ENCODE data around the gene TRMT44. TPM values are rescaled to one million over a fixed set of nuclear protein-coding genes. Genes with fewer than 3 reads are reported as not detected.

TRMT44 gene
- polyA plus RNA-seq, 1 donor (not counting 4 experiments of a cell fraction or from before 2014, with no cell fraction given) = 8.8 TPM

DNA sequence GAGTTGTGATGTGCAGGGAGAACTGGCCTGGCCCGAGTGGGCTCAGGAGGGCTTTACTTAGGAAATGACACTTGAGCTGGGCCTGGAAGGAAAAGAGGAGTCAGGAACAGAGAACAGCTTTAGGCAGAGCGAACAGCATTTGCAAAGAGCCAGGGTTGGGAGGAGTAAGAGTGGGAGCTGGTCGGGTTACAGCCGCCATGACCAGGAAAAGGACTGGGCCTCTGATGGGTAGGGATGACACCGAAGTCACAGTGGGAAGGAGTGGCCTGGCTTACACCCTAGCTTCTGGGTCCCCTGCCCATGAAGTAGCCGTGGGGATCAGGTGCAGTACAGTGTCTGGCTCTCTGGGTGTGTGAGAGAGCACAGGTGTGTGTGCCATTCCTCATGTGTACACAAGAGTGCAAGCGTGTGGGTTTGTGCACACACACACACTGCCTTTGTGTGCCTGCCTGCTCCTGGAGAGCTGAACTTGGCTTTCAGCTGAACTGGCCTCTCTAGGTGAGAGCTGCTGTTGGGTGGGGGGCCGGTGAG, 31.6 kb downstream of the TRMT44 start:
- DNase-seq (ENCODE audit: low read depth, low spot score) = no peak
- H2AFZ ChIP-seq (ENCODE audit: control insufficient read depth, low read length) = no peak overlapping the region
- no peak overlapping the region for H3K9ac ChIP-seq (ENCODE audit: control insufficient read depth, extremely low read depth, insufficient read depth, low read length)
- peaks cover 12 to 21% of the 10 kb centered on the region in 2 experiments for H3K36me3 ChIP-seq (ENCODE audit: control insufficient read depth in 2 of 2, extremely low read depth in 1 of 2, insufficient read depth in 2 of 2, low read length in 2 of 2)
- H3K27me3 ChIP-seq (ENCODE audit: control insufficient read depth, extremely low read depth, insufficient read depth, low read length) = no peaks in the 10 kb centered on the region
- dilution Hi-C loops (cut with MboI; ENCODE audit: extremely low pct_ligation_motif_present, low sequenced_read_pairs) = no loop called here
- H3K27ac ChIP-seq (ENCODE audit: control insufficient read depth, insufficient read depth, low read length) = no peak overlapping the region
- H3K4me2 ChIP-seq (ENCODE audit: control insufficient read depth, extremely low read depth, insufficient read depth, low read depth, low read length) = no peak overlapping the region
- H3K4me3 ChIP-seq (ENCODE audit: control insufficient read depth in 2 of 3, extremely low read depth in 1 of 3, insufficient read depth in 2 of 3, low read depth in 1 of 3, low read length in 3 of 3) = no peak overlapping the region
- no peaks in the 10 kb centered on the region for H3K4me1 ChIP-seq (ENCODE audit: control insufficient read depth, extremely low read depth, insufficient read depth, low read length)
- no peaks in the 10 kb centered on the region for H4K20me1 ChIP-seq (ENCODE audit: control insufficient read depth, extremely low read depth, insufficient read depth, low read length)
- no peaks in the 10 kb centered on the region for H3K9me1 ChIP-seq (ENCODE audit: control insufficient read depth, extremely low read depth, insufficient read depth, low read length)
- no peak for TF ChIP-seq EZH2 (IDR thresholded peaks at IDR 0.05; ENCODE audit: low read length)
- TF ChIP-seq, protein P1, sequence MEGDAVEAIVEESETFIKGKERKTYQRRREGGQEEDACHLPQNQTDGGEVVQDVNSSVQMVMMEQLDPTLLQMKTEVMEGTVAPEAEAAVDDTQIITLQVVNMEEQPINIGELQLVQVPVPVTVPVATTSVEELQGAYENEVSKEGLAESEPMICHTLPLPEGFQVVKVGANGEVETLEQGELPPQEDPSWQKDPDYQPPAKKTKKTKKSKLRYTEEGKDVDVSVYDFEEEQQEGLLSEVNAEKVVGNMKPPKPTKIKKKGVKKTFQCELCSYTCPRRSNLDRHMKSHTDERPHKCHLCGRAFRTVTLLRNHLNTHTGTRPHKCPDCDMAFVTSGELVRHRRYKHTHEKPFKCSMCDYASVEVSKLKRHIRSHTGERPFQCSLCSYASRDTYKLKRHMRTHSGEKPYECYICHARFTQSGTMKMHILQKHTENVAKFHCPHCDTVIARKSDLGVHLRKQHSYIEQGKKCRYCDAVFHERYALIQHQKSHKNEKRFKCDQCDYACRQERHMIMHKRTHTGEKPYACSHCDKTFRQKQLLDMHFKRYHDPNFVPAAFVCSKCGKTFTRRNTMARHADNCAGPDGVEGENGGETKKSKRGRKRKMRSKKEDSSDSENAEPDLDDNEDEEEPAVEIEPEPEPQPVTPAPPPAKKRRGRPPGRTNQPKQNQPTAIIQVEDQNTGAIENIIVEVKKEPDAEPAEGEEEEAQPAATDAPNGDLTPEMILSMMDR (optimal IDR thresholded peaks at IDR 0.05 in 1 of 3, IDR thresholded peaks at IDR 0.05 in 1 of 3, conservative IDR thresholded peaks at IDR 0.05 in 1 of 3; ENCODE audit: extremely low read depth in 1 of 3, insufficient read depth in 2 of 3, low read length in 3 of 3) = no peak
- no peaks in the 10 kb centered on the region for H3K9me3 ChIP-seq (ENCODE audit: control insufficient read depth, low read depth, low read length)
- no peak for FAIRE-seq
- no peaks in the 10 kb centered on the region for H3K79me2 ChIP-seq (ENCODE audit: control insufficient read depth, insufficient read depth, low read length)

DNA sequence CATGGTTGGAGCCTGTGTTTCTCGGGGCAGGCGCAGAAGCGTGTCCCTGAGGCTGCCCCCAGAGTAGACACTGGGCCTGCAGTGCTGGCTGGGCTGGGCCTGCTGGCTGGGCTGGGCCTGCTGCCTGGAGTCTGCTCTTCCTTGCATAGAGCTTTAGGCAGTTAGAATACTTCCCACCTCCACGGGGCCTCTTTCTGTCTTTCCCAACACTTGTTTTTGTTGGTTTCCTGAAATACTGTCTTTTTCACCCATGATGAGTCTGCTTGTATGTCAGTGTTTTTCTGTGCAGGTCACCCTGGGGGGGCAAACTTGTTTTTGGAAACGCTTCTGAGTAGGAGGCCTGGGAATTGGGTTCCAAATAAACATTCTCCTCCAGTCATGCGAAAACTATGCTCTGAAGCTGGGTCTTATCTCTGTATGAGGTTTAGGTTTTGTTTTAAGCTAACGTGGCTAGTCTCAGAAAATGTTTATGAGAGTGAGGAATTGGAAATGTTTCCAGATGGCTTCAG, 32.2 kb downstream of the TRMT44 start:
- Histone ChIP-seq H3K79me2 (ENCODE audit: control insufficient read depth, insufficient read depth, low read length) (no peaks in the 10 kb centered on the region), H3K36me3 (ENCODE audit: control insufficient read depth in 2 of 2, extremely low read depth in 1 of 2, insufficient read depth in 2 of 2, low read length in 2 of 2) (peaks cover 10 to 22% of the 10 kb centered on the region in 2 experiments), H4K20me1 (ENCODE audit: control insufficient read depth, extremely low read depth, insufficient read depth, low read length) (no peaks in the 10 kb centered on the region), H3K4me3 (ENCODE audit: control insufficient read depth in 2 of 3, extremely low read depth in 1 of 3, insufficient read depth in 2 of 3, low read depth in 1 of 3, low read length in 3 of 3) (no peak overlapping the region), H3K9me3 (ENCODE audit: control insufficient read depth, low read depth, low read length) (no peaks in the 10 kb centered on the region), H3K27me3 (ENCODE audit: control insufficient read depth, extremely low read depth, insufficient read depth, low read length) (no peaks in the 10 kb centered on the region), H2AFZ (ENCODE audit: control insufficient read depth, low read length) (no peak overlapping the region), H3K9ac (ENCODE audit: control insufficient read depth, extremely low read depth, insufficient read depth, low read length) (no peak overlapping the region), H3K9me1 (ENCODE audit: control insufficient read depth, extremely low read depth, insufficient read depth, low read length) (no peaks in the 10 kb centered on the region), H3K4me1 (ENCODE audit: control insufficient read depth, extremely low read depth, insufficient read depth, low read length) (no peaks in the 10 kb centered on the region), H3K4me2 (ENCODE audit: control insufficient read depth, extremely low read depth, insufficient read depth, low read depth, low read length) (no peak overlapping the region), H3K27ac (ENCODE audit: control insufficient read depth, insufficient read depth, low read length) (no peak overlapping the region)
- DNase-seq (ENCODE audit: low read depth, low spot score) = no peak
- no peak for TF ChIP-seq EZH2 (IDR thresholded peaks at IDR 0.05; ENCODE audit: low read length)
- TF ChIP-seq, protein P1 (optimal IDR thresholded peaks at IDR 0.05 in 1 of 3, IDR thresholded peaks at IDR 0.05 in 1 of 3, conservative IDR thresholded peaks at IDR 0.05 in 1 of 3; ENCODE audit: extremely low read depth in 1 of 3, insufficient read depth in 2 of 3, low read length in 3 of 3) = no peak
- no peak for FAIRE-seq
- dilution Hi-C loops (cut with MboI; ENCODE audit: extremely low pct_ligation_motif_present, low sequenced_read_pairs) = no loop called here
